HepG2 (cell line): ENCODE results near the gene SULT2B1. TPM values are rescaled to one million over a fixed set of nuclear protein-coding genes. Genes with fewer than 3 reads are reported as not detected.

Experiments
- DNMT3B ChIP-seq: conservative IDR thresholded peaks from 2 replicates; pipeline ENCODE4 v1.6.1; 2016; ENCODE audit warnings: missing biosample characterization, control low read depth
- ISL2 ChIP-seq: sonication (generic); formaldehyde crosslinking; IDR thresholded peaks from 2 replicates; pipeline ENCODE4 v1.5.0; 2020; ENCODE audit warnings: missing genetic modification reagents
- KDM6A ChIP-seq: IDR thresholded peaks from 2 replicates; pipeline ENCODE4 v1.6.1; 2016; ENCODE audit warnings: low read depth
- NFKB2 ChIP-seq: sonication (generic); formaldehyde crosslinking; IDR thresholded peaks from 2 replicates; pipeline ENCODE4 v1.4.0; 2020; ENCODE audit warnings: missing genetic modification reagents, borderline replicate concordance
- NR2C2 ChIP-seq: sonication (generic); formaldehyde crosslinking; IDR thresholded peaks from 2 replicates; pipeline ENCODE4 v1.4.0; 2020; ENCODE audit warnings: missing genetic modification reagents, mild to moderate bottlenecking, moderate library complexity, borderline replicate concordance
- PCBP1 ChIP-seq: fragments of 200-400 bp; formaldehyde crosslinking; IDR thresholded peaks from 2 replicates; pipeline ENCODE4 v1.6.1; 2017; ENCODE audit warnings: mild to moderate bottlenecking, low read depth, low read length, borderline replicate concordance
- PHB2 ChIP-seq: fragments of 450-650 bp; IDR thresholded peaks from 2 replicates; pipeline ENCODE4 v1.6.1; 2018; ENCODE audit not compliant: partially characterized antibody
- PPARG ChIP-seq: conservative IDR thresholded peaks from 2 replicates; pipeline ENCODE4 v1.6.1; 2016; ENCODE audit warnings: missing biosample characterization, missing genetic modification reagents
- TIGD3 ChIP-seq: sonication (generic); formaldehyde crosslinking; IDR thresholded peaks from 2 replicates; pipeline ENCODE4 v1.5.1; 2020; ENCODE audit warnings: mild to moderate bottlenecking, missing genetic modification reagents, borderline replicate concordance
- ZFP36L1 ChIP-seq: sonication (generic); formaldehyde crosslinking; IDR thresholded peaks from 2 replicates; pipeline ENCODE4 v1.8.0; 2022; ENCODE audit warnings: mild to moderate bottlenecking, missing genetic modification reagents, moderate library complexity
- ZFX ChIP-seq: sonication (generic); formaldehyde crosslinking; IDR thresholded peaks from 2 replicates; pipeline ENCODE4 v1.4.0; 2020; ENCODE audit warnings: mild to moderate bottlenecking, low read depth, missing genetic modification reagents, moderate library complexity
- ZMAT3 ChIP-seq: sonication (generic); formaldehyde crosslinking; conservative IDR thresholded peaks from 2 replicates; pipeline ENCODE4 v1.7.0; 2021; ENCODE audit warnings: missing genetic modification reagents
- ZNF276 ChIP-seq: sonication (generic); formaldehyde crosslinking; IDR thresholded peaks from 2 replicates; pipeline ENCODE4 v1.4.0; 2020; ENCODE audit warnings: mild to moderate bottlenecking, low read depth, missing genetic modification reagents
- ZNF414 ChIP-seq: sonication (generic); formaldehyde crosslinking; IDR thresholded peaks from 2 replicates; pipeline ENCODE4 v1.5.0; 2020; ENCODE audit warnings: missing genetic modification reagents
- ZNF484 ChIP-seq: sonication (generic); formaldehyde crosslinking; IDR thresholded peaks from 2 replicates; pipeline ENCODE4 v1.5.1; 2020; ENCODE audit warnings: mild to moderate bottlenecking, low read depth, missing genetic modification reagents, borderline replicate concordance
- ZNF543 ChIP-seq: sonication (generic); formaldehyde crosslinking; IDR thresholded peaks from 2 replicates; pipeline ENCODE4 v1.4.0; 2020; ENCODE audit warnings: mild to moderate bottlenecking, missing genetic modification reagents
- ZNF562 ChIP-seq: sonication (generic); formaldehyde crosslinking; IDR thresholded peaks from 2 replicates; pipeline ENCODE4 v1.8.0; 2022; ENCODE audit warnings: missing genetic modification reagents, borderline replicate concordance
- ZNF770 ChIP-seq: sonication (generic); formaldehyde crosslinking; IDR thresholded peaks from 2 replicates; pipeline ENCODE4 v1.5.0; 2020; ENCODE audit warnings: mild to moderate bottlenecking, missing genetic modification reagents
- ZSCAN20 ChIP-seq: sonication (generic); formaldehyde crosslinking; IDR thresholded peaks from 2 replicates; pipeline ENCODE4 v1.4.0; 2020; ENCODE audit warnings: missing genetic modification reagents, mild to moderate bottlenecking, borderline replicate concordance
- polyA plus RNA-seq, 8 experiments: library from polyadenylated mRNA; depleted of rRNA in 3 of 8; stranded (reverse) in 7 of 8; unstranded in 1 of 8; fragments of >200 nt; fragmentation: Illumina TruSeq in 4 of 8; extraction: Trizol in 4 of 8; gene quantifications; 2 replicates each; pipeline versions ENCODE4 v1.2.1 to v1.2.3, GENCODE V29; 2011 to 2016; ENCODE audit warnings: low read depth in 4 of 8, missing spikeins in 1 of 8, mixed read lengths in 1 of 8; ENCODE audit not compliant: insufficient read depth in 1 of 8
- total RNA-seq, 5 experiments: library from RNA; depleted of rRNA; stranded (reverse); fragments of >200 nt; fragmentation: Illumina TruSeq; extraction: Trizol; gene quantifications; 2 replicates each; pipeline ENCODE4 v1.2.3, GENCODE V29; 2016; ENCODE audit warnings: low read depth in 1 of 5
- TF ChIP-seq, protein P1 (sequence below): sonication (generic); formaldehyde crosslinking; conservative IDR thresholded peaks from 2 replicates; pipeline ENCODE4 v1.4.0; 2020; ENCODE audit warnings: missing genetic modification reagents
- TF ChIP-seq, protein P2 (sequence below): sonication (generic); formaldehyde crosslinking; IDR thresholded peaks from 2 replicates; pipeline ENCODE4 v1.8.0; 2022; ENCODE audit warnings: mild to moderate bottlenecking, missing genetic modification reagents

Gene SULT2B1
- total and polyA plus RNA-seq, 2 of the 13 experiments (the other 11 are each of a cell fraction or from before 2014, with no cell fraction given), result 0.13 TPM; not detected in 1

DNA sequence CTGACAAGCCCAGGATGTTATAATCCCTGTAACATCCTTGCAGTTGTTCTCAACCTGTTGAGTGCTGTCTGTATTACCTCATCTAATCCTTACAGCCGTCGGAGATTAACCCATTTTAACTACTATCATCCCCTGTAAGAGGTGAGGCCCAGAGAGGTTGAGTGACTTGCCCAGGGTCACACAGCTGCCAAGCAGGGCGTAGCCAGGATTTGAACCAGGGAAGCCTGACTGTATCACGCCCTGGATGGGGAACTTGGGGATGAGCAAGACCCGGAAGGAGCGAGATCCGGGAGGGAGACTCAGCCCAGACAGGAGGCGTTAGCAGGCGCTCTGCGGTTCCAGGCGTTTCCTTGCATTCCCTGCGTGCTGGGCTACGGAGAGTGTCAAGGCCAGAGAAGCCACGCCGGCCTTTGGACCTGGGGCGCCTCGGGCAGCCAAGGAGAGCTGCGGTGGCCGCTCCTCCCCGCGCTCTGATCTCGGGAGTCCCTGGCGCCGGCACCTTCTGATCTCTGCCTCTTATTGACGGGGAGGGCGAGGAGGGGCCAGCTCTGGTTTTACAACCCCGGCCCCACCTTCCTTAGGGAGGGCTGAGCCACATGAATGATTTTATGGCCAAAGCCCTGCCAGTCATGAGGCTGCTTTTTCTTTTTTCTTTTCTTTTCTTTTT, 6.2 kb downstream of the SULT2B1 start (continued):
- no peak for TF ChIP-seq ZNF484 (CRISPR knock-in tag)
- TF ChIP-seq PHB2, result no peak
- no peak for TF ChIP-seq ZNF562
- TF ChIP-seq ZNF543 (CRISPR knock-in tag), result peak; percentile 84; the same call in 1 of the 2 replicates
- TF ChIP-seq TIGD3 (CRISPR knock-in tag), result 0 out of 2 replicates have a peak, but pooled peaks have one; percentile 44
- TF ChIP-seq ZFX (CRISPR knock-in tag), result peak; percentile 47; the same call in 1 of the 2 replicates
- TF ChIP-seq NR2C2 (CRISPR knock-in tag), result peak; percentile 76
- peak; percentile 65; the same call in 1 of the 2 replicates for TF ChIP-seq PCBP1
- TF ChIP-seq ISL2, result peak; percentile 92
- 0 out of 2 replicates have a peak, but pooled peaks have one; percentile 26 for TF ChIP-seq PPARG (CRISPR knock-in tag)
- peak; percentile 82 for TF ChIP-seq ZNF770 (CRISPR knock-in tag)
- TF ChIP-seq NFKB2 (CRISPR knock-in tag), result peak; percentile 89
- TF ChIP-seq ZFP36L1 (CRISPR knock-in tag), result no peak
- TF ChIP-seq ZNF276 (CRISPR knock-in tag), result no peak
- no peak for TF ChIP-seq DNMT3B (CRISPR knock-in tag)
- peak; percentile 93 for TF ChIP-seq ZNF414 (CRISPR knock-in tag)
- peak; percentile 71; the same call in 1 of the 2 replicates for TF ChIP-seq ZSCAN20 (CRISPR knock-in tag)
- TF ChIP-seq, protein P1, sequence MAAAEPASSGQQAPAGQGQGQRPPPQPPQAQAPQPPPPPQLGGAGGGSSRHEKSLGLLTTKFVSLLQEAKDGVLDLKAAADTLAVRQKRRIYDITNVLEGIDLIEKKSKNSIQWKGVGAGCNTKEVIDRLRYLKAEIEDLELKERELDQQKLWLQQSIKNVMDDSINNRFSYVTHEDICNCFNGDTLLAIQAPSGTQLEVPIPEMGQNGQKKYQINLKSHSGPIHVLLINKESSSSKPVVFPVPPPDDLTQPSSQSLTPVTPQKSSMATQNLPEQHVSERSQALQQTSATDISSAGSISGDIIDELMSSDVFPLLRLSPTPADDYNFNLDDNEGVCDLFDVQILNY (CRISPR knock-in tag), result no peak
- TF ChIP-seq, protein P2, sequence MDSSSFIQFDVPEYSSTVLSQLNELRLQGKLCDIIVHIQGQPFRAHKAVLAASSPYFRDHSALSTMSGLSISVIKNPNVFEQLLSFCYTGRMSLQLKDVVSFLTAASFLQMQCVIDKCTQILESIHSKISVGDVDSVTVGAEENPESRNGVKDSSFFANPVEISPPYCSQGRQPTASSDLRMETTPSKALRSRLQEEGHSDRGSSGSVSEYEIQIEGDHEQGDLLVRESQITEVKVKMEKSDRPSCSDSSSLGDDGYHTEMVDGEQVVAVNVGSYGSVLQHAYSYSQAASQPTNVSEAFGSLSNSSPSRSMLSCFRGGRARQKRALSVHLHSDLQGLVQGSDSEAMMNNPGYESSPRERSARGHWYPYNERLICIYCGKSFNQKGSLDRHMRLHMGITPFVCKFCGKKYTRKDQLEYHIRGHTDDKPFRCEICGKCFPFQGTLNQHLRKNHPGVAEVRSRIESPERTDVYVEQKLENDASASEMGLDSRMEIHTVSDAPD (CRISPR knock-in tag), result no peak
- peak; percentile 93 for TF ChIP-seq KDM6A (CRISPR knock-in tag)
- peak; percentile 79; the same call in 1 of the 2 replicates for TF ChIP-seq ZMAT3 (CRISPR knock-in tag)
